ENCODE measurements around the gene SORT1. TPM values are rescaled to one million over a fixed set of nuclear protein-coding genes. Genes with fewer than 3 reads are reported as not detected.

Gene SORT1
- total RNA-seq, 6 experiments from 2014 or later = 51.6 to 78.4 (median 58.5) TPM

GRCh38 chr1:109262231-109263055 is 135.3 kb downstream of the SORT1 start:
- Mint-ChIP-seq H3K36me3 (ENCODE audit: low read depth) (no peaks in the 10 kb centered on the region), H3K4me1 (ENCODE audit: low read depth) (peaks cover 18% of the 10 kb centered on the region), H3K27me3 (ENCODE audit: insufficient read depth) (peaks cover 2% of the 10 kb centered on the region; the same call in 1 of the 2 replicates), H3K27ac (no peak overlapping the region), H3K4me3 (no peak overlapping the region), H3K9me3 (no peaks in the 10 kb centered on the region)
- TF ChIP-seq CTCF (IDR thresholded peaks at IDR 0.05) = no peak
- DNase-seq = no peak

- no peak overlapping the region for H3K27ac Mint-ChIP-seq
- peaks cover 2% of the 10 kb centered on the region; the same call in 1 of the 2 replicates for H3K27me3 Mint-ChIP-seq (ENCODE audit: insufficient read depth)
- no peak for DNase-seq
- no peaks in the 10 kb centered on the region for H3K9me3 Mint-ChIP-seq
- H3K4me1 Mint-ChIP-seq (ENCODE audit: low read depth) = peaks cover 16% of the 10 kb centered on the region
- no peak overlapping the region for H3K4me3 Mint-ChIP-seq
- H3K36me3 Mint-ChIP-seq (ENCODE audit: low read depth) = no peaks in the 10 kb centered on the region
- no peak for TF ChIP-seq CTCF (IDR thresholded peaks at IDR 0.05)
Measured at GRCh38 chr1:109261578-109261977, 136.1 kb downstream of the SORT1 start.

GRCh38 chr1:109261006-109261405 is 136.7 kb downstream of the SORT1 start:
- Mint-ChIP-seq H3K9me3 (no peaks in the 10 kb centered on the region), H3K4me3 (no peak overlapping the region), H3K36me3 (ENCODE audit: low read depth) (no peaks in the 10 kb centered on the region), H3K4me1 (ENCODE audit: low read depth) (peaks cover 16% of the 10 kb centered on the region), H3K27ac (no peak overlapping the region), H3K27me3 (ENCODE audit: insufficient read depth) (peaks cover 2% of the 10 kb centered on the region; the same call in 1 of the 2 replicates)
- no peak for TF ChIP-seq CTCF (IDR thresholded peaks at IDR 0.05)
- no peak for DNase-seq

GRCh38 chr1:109259674-109260557 is 137.8 kb downstream of the SORT1 start:
- Mint-ChIP-seq H3K27ac (no peak overlapping the region), H3K9me3 (no peaks in the 10 kb centered on the region), H3K27me3 (ENCODE audit: insufficient read depth) (peaks cover 2% of the 10 kb centered on the region; the same call in 1 of the 2 replicates), H3K4me3 (no peak overlapping the region), H3K4me1 (ENCODE audit: low read depth) (peaks cover 21% of the 10 kb centered on the region), H3K36me3 (ENCODE audit: low read depth) (no peaks in the 10 kb centered on the region)
- no peak for TF ChIP-seq CTCF (IDR thresholded peaks at IDR 0.05)
- no peak for DNase-seq

Other genes with a start within 250 kb of the SORT1 start
- gene SARS1, start 184.0 kb downstream of the SORT1 start, total RNA-seq (2021; fragmentation: NEBNext Ultra II Directional; extraction: Animal tissue kit (Norgen Biotek cat#: 25700)) = 100 to 1,000 TPM; 165 to 194 (median 176) TPM
- gene CELSR2, start 148.4 kb downstream of the SORT1 start, total RNA-seq (2021; fragmentation: NEBNext Ultra II Directional; extraction: Animal tissue kit (Norgen Biotek cat#: 25700)) = 1 to 10 TPM; 1.2 to 1.7 (median 1.4) TPM
- 10 to 100 TPM; 17.0 to 33.1 (median 30.4) TPM for gene PSRC1, start 114.8 kb downstream of the SORT1 start, total RNA-seq (2021; fragmentation: NEBNext Ultra II Directional; extraction: Animal tissue kit (Norgen Biotek cat#: 25700))
- not detected for gene MYBPHL, start 90.9 kb downstream of the SORT1 start, total RNA-seq (2021; fragmentation: NEBNext Ultra II Directional; extraction: Animal tissue kit (Norgen Biotek cat#: 25700))
- gene PSMA5, start 28.5 kb upstream of the SORT1 start, total RNA-seq (2021; fragmentation: NEBNext Ultra II Directional; extraction: Animal tissue kit (Norgen Biotek cat#: 25700)) = 100 to 1,000 TPM; 145 to 195 (median 188) TPM
- 10 to 100 TPM; 16.0 to 34.1 (median 18.5) TPM for gene SYPL2, start 68.6 kb upstream of the SORT1 start, total RNA-seq (2021; fragmentation: NEBNext Ultra II Directional; extraction: Animal tissue kit (Norgen Biotek cat#: 25700))
- gene ATXN7L2, start 86.0 kb upstream of the SORT1 start, total RNA-seq (2021; fragmentation: NEBNext Ultra II Directional; extraction: Animal tissue kit (Norgen Biotek cat#: 25700)) = 1 to 10 TPM; 5.6 to 7.3 (median 6.4) TPM
- gene CYB561D1, start 96.2 kb upstream of the SORT1 start, total RNA-seq (2021; fragmentation: NEBNext Ultra II Directional; extraction: Animal tissue kit (Norgen Biotek cat#: 25700)) = 10 to 100 TPM in 1 of 6 experiments, 1 to 10 TPM in 5; 7.2 to 10.3 (median 8.1) TPM
- gene AMIGO1, start 111.8 kb upstream of the SORT1 start, total RNA-seq (2021; fragmentation: NEBNext Ultra II Directional; extraction: Animal tissue kit (Norgen Biotek cat#: 25700)) = 1 to 10 TPM; 3.0 to 8.3 (median 4.3) TPM
- gene GPR61, start 142.0 kb upstream of the SORT1 start, total RNA-seq (2021; fragmentation: NEBNext Ultra II Directional; extraction: Animal tissue kit (Norgen Biotek cat#: 25700)) = under 1 TPM in 1 of 6 experiments, not detected in 5; 0.12 TPM
- gene GNAI3, start 150.7 kb upstream of the SORT1 start, total RNA-seq (2021; fragmentation: NEBNext Ultra II Directional; extraction: Animal tissue kit (Norgen Biotek cat#: 25700)) = 10 to 100 TPM; 10.6 to 11.7 (median 11.2) TPM
- gene GNAT2, start 221.7 kb upstream of the SORT1 start, total RNA-seq (2021; fragmentation: NEBNext Ultra II Directional; extraction: Animal tissue kit (Norgen Biotek cat#: 25700)) = under 1 TPM in 3 of 6 experiments, not detected in 3; 0.11 to 0.40 (median 0.34) TPM
- 100 to 1,000 TPM; 127 to 172 (median 139) TPM for gene AMPD2, start 221.9 kb upstream of the SORT1 start, total RNA-seq (2021; fragmentation: NEBNext Ultra II Directional; extraction: Animal tissue kit (Norgen Biotek cat#: 25700))

Data from HFFc6 (cell line).